Measurements from ENCODE around the gene BTN2A1.

The BTN2A1 gene

DNA sequence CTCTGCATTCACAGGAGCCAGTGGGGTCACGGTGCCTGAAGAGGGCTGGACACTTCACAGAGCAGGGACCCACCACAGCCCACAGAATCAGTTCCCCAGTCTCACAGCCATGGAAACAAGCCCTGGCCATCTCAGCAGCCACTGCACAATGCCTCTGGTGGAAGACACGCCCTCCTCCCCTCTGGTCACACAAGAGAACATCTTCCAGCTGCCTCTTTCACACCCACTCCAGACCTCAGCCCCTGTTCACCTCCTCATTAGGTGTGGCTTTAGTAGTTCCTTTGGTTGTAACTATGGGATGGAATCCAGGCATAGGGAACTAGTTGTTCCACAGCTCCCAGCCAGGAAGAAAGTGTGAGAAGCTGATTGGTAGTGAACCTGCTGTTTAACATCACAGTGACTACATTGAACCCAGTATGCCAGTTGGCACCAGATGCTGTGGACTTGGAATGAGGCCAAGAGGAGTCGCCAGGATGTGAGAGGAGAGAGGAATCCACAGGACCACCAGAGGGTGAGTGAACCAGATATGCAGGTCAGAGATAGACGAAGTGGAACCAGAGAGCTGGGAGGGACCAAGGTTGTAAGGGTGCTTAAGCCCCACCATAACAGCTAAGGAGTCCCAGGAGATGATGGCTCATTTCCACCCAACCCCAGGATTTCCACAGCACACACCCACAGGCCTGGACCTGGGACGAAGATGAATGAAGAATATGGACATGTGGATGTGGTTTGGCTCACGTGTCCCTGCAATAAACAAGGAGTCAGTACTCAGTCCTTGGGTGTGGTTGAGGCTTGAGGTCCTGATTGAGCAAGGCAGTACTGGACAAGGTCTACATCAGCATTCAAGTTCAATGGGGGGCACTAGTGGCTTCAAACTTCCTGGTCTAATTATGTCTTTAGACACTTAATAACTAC, 26.2 kb upstream of the BTN2A1 start:
- no peak for TF ChIP-seq REST (IDR thresholded peaks at IDR 0.05; ENCODE audit: insufficient read depth in 1 of 2, low read depth in 2 of 2, low read length in 2 of 2)
- TF ChIP-seq TAF1 (IDR thresholded peaks at IDR 0.05; ENCODE audit: borderline replicate concordance, insufficient read depth, low read length), result no peak
- TF ChIP-seq FOXP2 (optimal IDR thresholded peaks at IDR 0.05; ENCODE audit: borderline replicate concordance, extremely low read depth, extremely low read length, insufficient read depth), result no peak
- TF ChIP-seq POLR2AphosphoS5 (IDR thresholded peaks at IDR 0.05; ENCODE audit: low read depth, low read length), result no peak
- TF ChIP-seq SIN3A (IDR thresholded peaks at IDR 0.05; ENCODE audit: borderline replicate concordance, insufficient read depth, low read length), result no peak

DNA sequence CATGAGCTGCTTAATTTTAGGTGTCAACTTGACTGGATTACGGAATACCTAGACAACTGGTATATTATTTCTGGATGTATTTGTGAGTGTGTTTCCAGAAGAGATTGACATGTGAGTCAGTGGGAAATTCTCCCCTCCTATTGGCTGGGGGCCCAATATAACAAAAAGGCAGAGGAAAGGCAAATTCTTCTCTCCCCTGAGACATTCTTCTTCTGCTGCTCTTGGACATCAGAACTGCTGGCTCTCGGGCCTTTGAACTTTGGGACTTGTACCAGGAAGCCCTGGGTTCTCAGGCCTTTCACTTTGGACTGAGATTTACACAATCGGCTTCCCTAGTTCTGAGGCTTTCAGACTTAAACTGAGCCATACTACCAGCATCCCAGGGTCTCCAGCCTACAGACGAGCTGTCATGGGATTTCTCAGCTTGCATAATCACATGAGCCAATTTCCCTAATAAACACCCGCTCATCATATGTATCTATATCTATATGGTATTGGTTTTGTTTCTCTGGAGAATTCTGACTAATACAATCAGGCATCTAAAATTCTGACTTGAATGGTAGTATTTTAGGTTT, 25.0 kb upstream of the BTN2A1 start:
- TF ChIP-seq REST (IDR thresholded peaks at IDR 0.05; ENCODE audit: insufficient read depth in 1 of 2, low read depth in 2 of 2, low read length in 2 of 2) (no peak), FOXP2 (optimal IDR thresholded peaks at IDR 0.05; ENCODE audit: borderline replicate concordance, extremely low read depth, extremely low read length, insufficient read depth) (no peak), SIN3A (IDR thresholded peaks at IDR 0.05; ENCODE audit: borderline replicate concordance, insufficient read depth, low read length) (no peak)

GRCh38 chr6:26436018-26436417, 21.7 kb upstream of the BTN2A1 start:
- no peak for TF ChIP-seq POLR2AphosphoS5 (IDR thresholded peaks at IDR 0.05; ENCODE audit: low read depth, low read length)
- no peak for TF ChIP-seq FOXP2 (optimal IDR thresholded peaks at IDR 0.05; ENCODE audit: borderline replicate concordance, extremely low read depth, extremely low read length, insufficient read depth)
- no peak for TF ChIP-seq SIN3A (IDR thresholded peaks at IDR 0.05; ENCODE audit: borderline replicate concordance, insufficient read depth, low read length)
- no peak for TF ChIP-seq REST (IDR thresholded peaks at IDR 0.05; ENCODE audit: insufficient read depth in 1 of 2, low read depth in 2 of 2, low read length in 2 of 2)
- TF ChIP-seq TAF1 (IDR thresholded peaks at IDR 0.05; ENCODE audit: borderline replicate concordance, insufficient read depth, low read length), result no peak

DNA sequence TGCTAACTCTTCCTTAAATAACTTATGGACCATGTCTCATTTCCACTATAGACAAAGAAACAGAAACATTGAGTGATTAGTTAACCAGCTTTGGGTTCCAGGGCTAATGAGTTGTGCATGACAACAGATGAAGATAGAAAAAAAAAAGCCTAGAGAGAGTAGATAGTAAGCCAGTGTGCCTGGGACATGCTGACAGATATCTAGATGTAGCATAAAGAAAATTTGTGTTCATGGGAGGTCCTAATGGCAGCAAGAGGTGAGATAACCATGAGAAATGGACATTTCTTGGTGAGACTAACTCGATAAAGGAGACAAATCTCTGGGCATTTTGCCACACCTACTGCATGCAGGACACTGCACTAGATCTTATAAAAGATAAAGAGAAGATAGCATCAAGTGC, 20.2 kb upstream of the BTN2A1 start:
- TF ChIP-seq REST (IDR thresholded peaks at IDR 0.05; ENCODE audit: insufficient read depth in 1 of 2, low read depth in 2 of 2, low read length in 2 of 2) (no peak), SIN3A (IDR thresholded peaks at IDR 0.05; ENCODE audit: borderline replicate concordance, insufficient read depth, low read length) (no peak), POLR2AphosphoS5 (IDR thresholded peaks at IDR 0.05; ENCODE audit: low read depth, low read length) (no peak), TAF1 (IDR thresholded peaks at IDR 0.05; ENCODE audit: borderline replicate concordance, insufficient read depth, low read length) (no peak), FOXP2 (optimal IDR thresholded peaks at IDR 0.05; ENCODE audit: borderline replicate concordance, extremely low read depth, extremely low read length, insufficient read depth) (no peak)
